Measurements from ENCODE around the gene FMC1.

DNA sequence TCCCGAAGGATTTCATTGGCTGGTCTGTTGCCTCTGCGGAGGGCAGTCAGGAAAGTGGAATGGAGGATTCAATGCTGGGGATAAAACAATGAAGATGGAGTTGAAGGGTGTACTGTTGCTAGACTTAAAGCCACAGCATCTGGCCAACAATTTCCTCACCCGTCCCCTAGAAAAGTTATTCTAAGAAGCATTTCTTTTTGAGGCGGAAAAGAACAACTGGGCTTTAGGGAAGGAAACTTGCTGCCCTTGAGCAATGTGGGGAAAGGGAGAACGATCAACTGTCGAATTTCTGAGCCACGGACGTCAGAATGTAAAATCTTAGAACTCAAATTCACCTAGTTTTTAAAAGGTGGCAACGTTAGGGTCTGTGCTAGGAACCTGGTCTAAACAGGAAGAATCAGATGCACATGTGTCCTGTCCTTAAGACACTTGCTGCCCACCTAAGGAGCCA lies 664 bp downstream of the FMC1 start:
- TF ChIP-seq EZH2 (IDR thresholded peaks at IDR 0.05; ENCODE audit: insufficient read depth, poor library complexity, severe bottlenecking) (no peak), EZH2phosphoT487 (IDR thresholded peaks at IDR 0.05; ENCODE audit: insufficient read depth, low read depth) (no peak)

Data from GM23248 (cell line).